Measurements from ENCODE around the gene MOB1A. TPM values are rescaled to one million over a fixed set of nuclear protein-coding genes. Genes with fewer than 3 reads are reported as not detected.
"Not testable (repeated sequence)": the region's sequence is repeated elsewhere in the genome, so short reads cannot be mapped to it uniquely, and the experiment has no call there.

Gene MOB1A
- total and polyA plus RNA-seq, 10 of the 15 experiments (the other 5 are each of a cell fraction or from before 2014, with no cell fraction given) = 41.2 to 232 (median 172) TPM

DNA sequence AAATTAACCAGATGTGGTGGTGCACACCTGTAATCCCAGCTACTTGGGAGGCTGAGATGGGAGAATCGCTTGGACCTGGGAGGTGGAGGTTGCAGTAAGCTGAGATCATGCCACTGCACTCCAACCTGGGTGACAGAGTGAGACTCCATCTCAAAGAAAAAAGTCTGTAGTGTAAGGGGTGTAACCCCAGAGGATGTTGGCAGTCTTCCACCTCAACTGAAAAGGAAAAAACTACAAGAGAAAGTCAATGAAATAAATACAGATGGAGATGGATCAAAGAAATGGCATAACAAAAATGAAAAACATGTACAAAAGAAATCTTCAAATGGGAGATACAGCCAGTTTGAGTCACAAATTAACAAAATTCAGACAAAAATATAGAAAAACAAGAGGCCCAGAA, 56.8 kb downstream of the MOB1A start:
- H3K4me3 ChIP-seq; BruUV-seq (replicated peaks); H4K20me1 ChIP-seq (ENCODE audit: control insufficient read depth, insufficient read depth); H3K4me2 ChIP-seq (ENCODE audit: control insufficient read depth, insufficient read depth); H3K27me3 ChIP-seq (replicated peaks in 1 of 2; ENCODE audit: control insufficient read depth in 2 of 2, insufficient read depth in 2 of 2, low read length in 1 of 2); ATAC-seq; H2AFZ ChIP-seq (ENCODE audit: control insufficient read depth, low read depth, low read length); H3K4me1 ChIP-seq (ENCODE audit: control insufficient read depth, insufficient read depth, low read length); in situ Hi-C loops (cut with MboI); H3K27ac ChIP-seq (ENCODE audit: control insufficient read depth, insufficient read depth); H3K9ac ChIP-seq (ENCODE audit: control insufficient read depth, insufficient read depth, low read length); FAIRE-seq; DNase-seq (ENCODE audit: low read depth, low spot score); H3K9me3 ChIP-seq (replicated peaks; ENCODE audit: control insufficient read depth, insufficient read depth, low read length); H3K36me3 ChIP-seq (ENCODE audit: control insufficient read depth in 2 of 2, insufficient read depth in 2 of 2, low read length in 1 of 2); H3K79me2 ChIP-seq (ENCODE audit: control insufficient read depth, insufficient read depth, low read length): not testable (repeated sequence)
- intact Hi-C loops (cut with micrococcal nuclease; ENCODE audit: unreplicated experiment) = loop anchor here (2.0 kb wide), 1 partner anchor 57 kb away; the partner anchor contains the start of gene MOB1A
- SMC1A ChIA-PET (ENCODE audit: uncharacterized antibody, unreplicated experiment) = interaction anchor here (0.5 to 1.8 kb wide), 8 partner anchors 25 to 471 kb away, joined by 3 to 7 read pairs (median 4); partner anchors contain the start of gene BOLA3
- RAD21 ChIA-PET (ENCODE audit: unreplicated experiment) = interaction anchor here (0.6 to 2.2 kb wide), 3 partner anchors 134 to 295 kb away, joined by 3 to 17 read pairs (median 4); no protein-coding TSS in a partner anchor
- CTCF ChIA-PET = interaction anchor here (0.7 to 3.7 kb wide), 9 partner anchors 14 to 299 kb away, joined by 3 to 29 read pairs (median 4); partner anchors contain the start of gene STAMBP
- POLR2A ChIA-PET = interaction anchor here (0.6 to 1.0 kb wide), 6 partner anchors 12 to 296 kb away, joined by 3 to 8 read pairs (median 4); partner anchors contain the start of gene MOB1A
- 100% methylated on average over 1 of the region's 1 CpG for WGBS (ENCODE audit: insufficient coverage, insufficient replicate concordance, low lambda C conversion rate, missing lambda C conversion rate)

DNA sequence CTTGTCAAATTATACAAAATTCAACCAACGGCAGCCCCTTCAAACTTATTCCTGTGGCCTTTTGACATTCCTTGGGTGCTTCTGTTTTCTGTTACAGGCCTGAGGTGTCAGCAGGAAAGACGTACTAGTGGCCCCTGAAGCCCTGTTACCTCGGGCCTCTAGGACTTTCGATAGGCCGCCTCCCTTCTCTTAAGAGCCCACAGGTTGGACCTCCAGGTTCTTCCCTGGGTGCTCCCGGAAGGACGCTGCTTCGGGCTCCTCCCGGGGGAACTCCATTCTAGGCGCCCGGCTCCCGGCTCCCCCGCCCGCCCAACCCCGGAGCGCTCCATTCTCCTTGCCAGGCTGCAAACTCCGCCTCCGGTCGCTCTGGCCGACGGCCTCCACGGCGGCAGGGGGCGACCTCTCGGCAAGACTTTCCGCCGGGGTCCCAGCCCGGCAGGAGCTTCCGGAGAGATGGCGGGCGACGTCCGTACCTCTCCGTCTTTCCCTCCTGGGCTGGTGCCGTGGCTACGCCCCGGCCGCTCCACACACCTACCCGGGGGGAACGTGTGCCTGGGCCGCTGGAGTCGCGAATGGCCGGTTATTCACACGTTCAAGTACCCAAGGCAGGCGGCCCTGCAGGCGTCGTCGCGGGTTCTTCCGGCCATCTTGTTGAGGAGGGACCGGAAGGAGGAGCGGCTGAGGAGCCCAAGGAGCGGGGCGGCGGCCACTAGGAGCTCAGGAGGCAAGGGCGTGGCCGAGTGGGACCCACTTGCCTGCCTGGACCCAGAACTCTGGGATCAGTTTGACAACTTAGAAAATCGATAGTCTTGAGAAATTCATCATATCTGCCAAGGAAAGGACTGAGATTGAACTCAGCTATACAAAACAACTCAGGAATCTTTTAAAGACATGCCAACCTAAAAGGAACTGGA, 58.5 kb downstream of the MOB1A start:
- H2AFZ ChIP-seq (ENCODE audit: control insufficient read depth, low read depth, low read length) = peak overlapping the region; percentile 96
- peak overlapping the region; percentile 95 for H3K4me3 ChIP-seq
- peaks cover 8% of the 10 kb centered on the region; the same call in 2 of the 3 replicates for H3K9me3 ChIP-seq (replicated peaks; ENCODE audit: control insufficient read depth, insufficient read depth, low read length)
- H3K79me2 ChIP-seq (ENCODE audit: control insufficient read depth, insufficient read depth, low read length) = no peaks in the 10 kb centered on the region
- CTCF ChIA-PET = interaction anchor here (0.6 to 3.7 kb wide), 31 partner anchors 9 to 467 kb away, joined by 3 to 29 read pairs (median 4); partner anchors contain the start of genes BOLA3, MOB1A and STAMBP
- peak; percentile 54 for DNase-seq (ENCODE audit: low read depth, low spot score)
- peak; percentile 69 for FAIRE-seq
- no peaks in the 10 kb centered on the region for H3K36me3 ChIP-seq (ENCODE audit: control insufficient read depth in 2 of 2, insufficient read depth in 2 of 2, low read length in 1 of 2)
- RAD21 ChIA-PET (ENCODE audit: unreplicated experiment) = interaction anchor here (0.6 to 2.2 kb wide), 18 partner anchors 27 to 299 kb away, joined by 3 to 17 read pairs (median 4); partner anchors contain the start of genes BOLA3, MTHFD2 and STAMBP
- SMC1A ChIA-PET (ENCODE audit: uncharacterized antibody, unreplicated experiment) = interaction anchor here (0.8 to 2.0 kb wide), 12 partner anchors 8 to 297 kb away, joined by 3 to 9 read pairs (median 4); partner anchors contain the start of genes BOLA3 and STAMBP
- H3K4me2 ChIP-seq (ENCODE audit: control insufficient read depth, insufficient read depth) = peak overlapping the region; percentile 87
- in situ Hi-C loops (cut with MboI) = no loop called here
- 1% methylated on average over 31 of the region's 59 CpGs for WGBS (ENCODE audit: insufficient coverage, insufficient replicate concordance, low lambda C conversion rate, missing lambda C conversion rate)
- no peaks in the 10 kb centered on the region; a peak in 1 of 4 replicates for H3K27me3 ChIP-seq (replicated peaks in 1 of 2; ENCODE audit: control insufficient read depth in 2 of 2, insufficient read depth in 2 of 2, low read length in 1 of 2)
- peaks cover 3% of the 10 kb centered on the region; the same call in 1 of the 2 replicates for H3K4me1 ChIP-seq (ENCODE audit: control insufficient read depth, insufficient read depth, low read length)
- H4K20me1 ChIP-seq (ENCODE audit: control insufficient read depth, insufficient read depth) = no peaks in the 10 kb centered on the region
- peak overlapping the region; percentile 80 for H3K9ac ChIP-seq (ENCODE audit: control insufficient read depth, insufficient read depth, low read length)
- intact Hi-C loops (cut with micrococcal nuclease; ENCODE audit: unreplicated experiment) = loop anchor here (1.0 to 2.0 kb wide), 2 partner anchors 59 to 292 kb away; partner anchors contain the start of genes MOB1A and STAMBP
- ATAC-seq = peak; percentile 99
- H3K27ac ChIP-seq (ENCODE audit: control insufficient read depth, insufficient read depth) = peak overlapping the region; percentile 96
- POLR2A ChIA-PET = interaction anchor here (0.7 to 1.3 kb wide), 8 partner anchors 28 to 212 kb away, joined by 3 to 8 read pairs (median 4); no protein-coding TSS in a partner anchor
- no TSS peak for BruUV-seq (replicated peaks)
- TF ChIP-seq, protein P1, sequence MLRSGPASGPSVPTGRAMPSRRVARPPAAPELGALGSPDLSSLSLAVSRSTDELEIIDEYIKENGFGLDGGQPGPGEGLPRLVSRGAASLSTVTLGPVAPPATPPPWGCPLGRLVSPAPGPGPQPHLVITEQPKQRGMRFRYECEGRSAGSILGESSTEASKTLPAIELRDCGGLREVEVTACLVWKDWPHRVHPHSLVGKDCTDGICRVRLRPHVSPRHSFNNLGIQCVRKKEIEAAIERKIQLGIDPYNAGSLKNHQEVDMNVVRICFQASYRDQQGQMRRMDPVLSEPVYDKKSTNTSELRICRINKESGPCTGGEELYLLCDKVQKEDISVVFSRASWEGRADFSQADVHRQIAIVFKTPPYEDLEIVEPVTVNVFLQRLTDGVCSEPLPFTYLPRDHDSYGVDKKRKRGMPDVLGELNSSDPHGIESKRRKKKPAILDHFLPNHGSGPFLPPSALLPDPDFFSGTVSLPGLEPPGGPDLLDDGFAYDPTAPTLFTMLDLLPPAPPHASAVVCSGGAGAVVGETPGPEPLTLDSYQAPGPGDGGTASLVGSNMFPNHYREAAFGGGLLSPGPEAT (IDR thresholded peaks at IDR 0.05; ENCODE audit: low read depth) = peak; percentile 100
- TF ChIP-seq, protein P2, sequence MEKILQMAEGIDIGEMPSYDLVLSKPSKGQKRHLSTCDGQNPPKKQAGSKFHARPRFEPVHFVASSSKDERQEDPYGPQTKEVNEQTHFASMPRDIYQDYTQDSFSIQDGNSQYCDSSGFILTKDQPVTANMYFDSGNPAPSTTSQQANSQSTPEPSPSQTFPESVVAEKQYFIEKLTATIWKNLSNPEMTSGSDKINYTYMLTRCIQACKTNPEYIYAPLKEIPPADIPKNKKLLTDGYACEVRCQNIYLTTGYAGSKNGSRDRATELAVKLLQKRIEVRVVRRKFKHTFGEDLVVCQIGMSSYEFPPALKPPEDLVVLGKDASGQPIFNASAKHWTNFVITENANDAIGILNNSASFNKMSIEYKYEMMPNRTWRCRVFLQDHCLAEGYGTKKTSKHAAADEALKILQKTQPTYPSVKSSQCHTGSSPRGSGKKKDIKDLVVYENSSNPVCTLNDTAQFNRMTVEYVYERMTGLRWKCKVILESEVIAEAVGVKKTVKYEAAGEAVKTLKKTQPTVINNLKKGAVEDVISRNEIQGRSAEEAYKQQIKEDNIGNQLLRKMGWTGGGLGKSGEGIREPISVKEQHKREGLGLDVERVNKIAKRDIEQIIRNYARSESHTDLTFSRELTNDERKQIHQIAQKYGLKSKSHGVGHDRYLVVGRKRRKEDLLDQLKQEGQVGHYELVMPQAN (conservative IDR thresholded peaks at IDR 0.05) = peak; percentile 51
- TF ChIP-seq, protein P3, sequence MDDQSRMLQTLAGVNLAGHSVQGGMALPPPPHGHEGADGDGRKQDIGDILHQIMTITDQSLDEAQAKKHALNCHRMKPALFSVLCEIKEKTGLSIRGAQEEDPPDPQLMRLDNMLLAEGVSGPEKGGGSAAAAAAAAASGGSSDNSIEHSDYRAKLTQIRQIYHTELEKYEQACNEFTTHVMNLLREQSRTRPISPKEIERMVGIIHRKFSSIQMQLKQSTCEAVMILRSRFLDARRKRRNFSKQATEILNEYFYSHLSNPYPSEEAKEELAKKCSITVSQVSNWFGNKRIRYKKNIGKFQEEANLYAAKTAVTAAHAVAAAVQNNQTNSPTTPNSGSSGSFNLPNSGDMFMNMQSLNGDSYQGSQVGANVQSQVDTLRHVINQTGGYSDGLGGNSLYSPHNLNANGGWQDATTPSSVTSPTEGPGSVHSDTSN (IDR thresholded peaks at IDR 0.05; ENCODE audit: insufficient replicate concordance, low read depth, low read length) = no peak
- no peak for TF ChIP-seq ZSCAN29 (IDR thresholded peaks at IDR 0.05)
- no peak for TF ChIP-seq FOS (IDR thresholded peaks at IDR 0.05; ENCODE audit: borderline replicate concordance, extremely low read depth, insufficient read length)
- TF ChIP-seq KLF5 (IDR thresholded peaks at IDR 0.05; ENCODE audit: partially characterized antibody) = peak; percentile 88
- TF ChIP-seq RB1 (IDR thresholded peaks at IDR 0.05; ENCODE audit: borderline replicate concordance) = peak; percentile 90; the same call in 1 of the 2 replicates

All from GM12878 (cell line).